ENCODE data around the gene KBTBD2. TPM values are rescaled to one million over a fixed set of nuclear protein-coding genes. Genes with fewer than 3 reads are reported as not detected.

Gene KBTBD2
- total and polyA plus RNA-seq, 2 of the 4 experiments (the other 2 are of a cell fraction): 13.2 to 32.3 TPM

- CTCF ChIA-PET: interaction anchor here (0.6 to 1.0 kb wide), 2 partner anchors 14 to 216 kb away, joined by 3 to 4 read pairs; no protein-coding TSS in a partner anchor
- POLR2A ChIA-PET (ENCODE audit: unreplicated experiment): no interaction called here
- no peak overlapping the region for H4K91ac ChIP-seq (ENCODE audit: insufficient read depth, low read depth, low read length)
- no peak overlapping the region for H2AK9ac ChIP-seq (replicated peaks; ENCODE audit: low read depth, low read length, poor library complexity)
- 0 out of 2 replicates have a peak, but pooled peaks cover 7% of the 10 kb centered on the region for H3K9me1 ChIP-seq (ENCODE audit: insufficient read depth, low read length)
- no peak overlapping the region for H2BK120ac ChIP-seq (ENCODE audit: low read depth, low read length)
- no peak overlapping the region for H2AFZ ChIP-seq (replicated peaks; ENCODE audit: low read length, poor library complexity)
- no peak overlapping the region for H3K18ac ChIP-seq (ENCODE audit: low read depth, low read length)
- 0 out of 4 replicates have a peak, but pooled peaks cover 0 to 4% of the 10 kb centered on the region in 2 experiments for H3K79me1 ChIP-seq (ENCODE audit: low read depth in 1 of 2, low read length in 2 of 2)
- WGBS, 2 experiments (ENCODE audit: extremely low coverage in 2 of 2, insufficient read length in 1 of 2): no CpG with 5 or more reads among the region's 3 CpGs
- peaks cover 2% of the 10 kb centered on the region; the same call in 1 of the 2 replicates for H3K4me1 ChIP-seq (ENCODE audit: control insufficient read depth, insufficient read depth, low read length)
- dilution Hi-C loops (cut with HindIII; ENCODE audit: low sequenced_read_pairs, unreplicated experiment): no loop called here
- DNase-seq (no peak), ATAC-seq (ENCODE audit: low read depth) (no peak)
- no peak overlapping the region for H3K9ac ChIP-seq (ENCODE audit: low read depth, low read length)
- no peaks in the 10 kb centered on the region for H3K27me3 ChIP-seq (ENCODE audit: control insufficient read depth, insufficient read depth, low read length)
- H2BK5ac ChIP-seq (ENCODE audit: low read depth, low read length, poor library complexity, severe bottlenecking): no peak overlapping the region
- H2AK5ac ChIP-seq (ENCODE audit: low read depth, low read length): no peak overlapping the region
- no peak overlapping the region; a peak in 2 of 4 replicates for H4K8ac ChIP-seq (ENCODE audit: low read depth in 2 of 2, low read length in 2 of 2)
- in situ Hi-C loops (cut with MboI; ENCODE audit: low sequenced_read_pairs): no loop called here
- no peak overlapping the region for H3K14ac ChIP-seq (replicated peaks; ENCODE audit: low read depth, low read length)
- H3K4me3 ChIP-seq (ENCODE audit: insufficient read depth, low read depth, low read length): no peak overlapping the region
- H4K20me1 ChIP-seq (ENCODE audit: insufficient read depth, low read length): peaks cover 14% of the 10 kb centered on the region
- no TSS peak for BruUV-seq (replicated peaks)
- H3K27ac ChIP-seq (ENCODE audit: insufficient read depth, low read length): no peak overlapping the region
- H3K23ac ChIP-seq (ENCODE audit: low read depth, low read length): no peak overlapping the region
- H3K9me3 ChIP-seq (ENCODE audit: control insufficient read depth, insufficient read depth, low read length): no peaks in the 10 kb centered on the region
- no peak overlapping the region for H3K56ac ChIP-seq (ENCODE audit: extremely low read depth, insufficient read depth, low read length)
- H2BK20ac ChIP-seq (ENCODE audit: low read depth, low read length): no peak overlapping the region
- no peak for TF ChIP-seq MAZ (IDR thresholded peaks at IDR 0.05; ENCODE audit: borderline replicate concordance, low read depth, low read length)
- TF ChIP-seq, protein P1, sequence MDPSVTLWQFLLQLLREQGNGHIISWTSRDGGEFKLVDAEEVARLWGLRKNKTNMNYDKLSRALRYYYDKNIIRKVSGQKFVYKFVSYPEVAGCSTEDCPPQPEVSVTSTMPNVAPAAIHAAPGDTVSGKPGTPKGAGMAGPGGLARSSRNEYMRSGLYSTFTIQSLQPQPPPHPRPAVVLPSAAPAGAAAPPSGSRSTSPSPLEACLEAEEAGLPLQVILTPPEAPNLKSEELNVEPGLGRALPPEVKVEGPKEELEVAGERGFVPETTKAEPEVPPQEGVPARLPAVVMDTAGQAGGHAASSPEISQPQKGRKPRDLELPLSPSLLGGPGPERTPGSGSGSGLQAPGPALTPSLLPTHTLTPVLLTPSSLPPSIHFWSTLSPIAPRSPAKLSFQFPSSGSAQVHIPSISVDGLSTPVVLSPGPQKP (IDR thresholded peaks at IDR 0.05; ENCODE audit: borderline replicate concordance, low read depth, low read length): no peak
- intact Hi-C loops (cut with micrococcal nuclease): loop anchor here (1.0 to 5.0 kb wide), 4 partner anchors 49 to 214 kb away; partner anchors contain the start of genes NT5C3A and RP9
- no peak overlapping the region for H4K5ac ChIP-seq (ENCODE audit: low read depth, low read length)
- H3K4ac ChIP-seq (ENCODE audit: low read depth, low read length): no peak overlapping the region
- H3K4me2 ChIP-seq (ENCODE audit: low read depth, low read length): no peak overlapping the region
- no peaks in the 10 kb centered on the region for H3K36me3 ChIP-seq (ENCODE audit: control insufficient read depth, insufficient read depth, low read length)
- no peak overlapping the region for H2BK15ac ChIP-seq (ENCODE audit: low read depth, low read length)
These were observed 2.2 kb upstream of the KBTBD2 start for GRCh38 chr7:32893722-32894121.
